Right ventricle myocardium inferior (tissue), 1 donor: ENCODE data around the gene TXNDC9. TPM values are rescaled to one million over a fixed set of nuclear protein-coding genes. Genes with fewer than 3 reads are reported as not detected.

ENCODE experiments used
- total RNA-seq: library from RNA; stranded (reverse); fragmentation: NEBNext Ultra II Directional; extraction: Animal tissue kit (Norgen Biotek cat#: 25700); gene quantifications from one replicate; pipeline ENCODE4 v1.2.1, GENCODE V29; 2021
- donor health status: DM: no; HTN: yes; CAD: no; lungs with severe emphysema.

Gene TXNDC9
- total RNA-seq, 1 donor from 2014 or later, result 19.8 TPM

Other genes starting within 250 kb of the TXNDC9 start
- not detected for gene C2orf15, start 194.6 kb downstream of the TXNDC9 start, total RNA-seq
- 3.3 TPM for gene TSGA10, start 181.4 kb downstream of the TXNDC9 start, total RNA-seq
- 7.4 TPM for gene LIPT1, start 181.4 kb downstream of the TXNDC9 start, total RNA-seq
- 17.3 TPM for gene MITD1, start 155.3 kb downstream of the TXNDC9 start, total RNA-seq
- 39.3 TPM for gene MRPL30, start 155.1 kb downstream of the TXNDC9 start, total RNA-seq
- gene LYG2, start 80.7 kb downstream of the TXNDC9 start, total RNA-seq, result not detected
- gene LYG1, start 35.1 kb downstream of the TXNDC9 start, total RNA-seq, result 0.57 TPM
- gene EIF5B, start 1.1 kb upstream of the TXNDC9 start, total RNA-seq, result 90.8 TPM
- gene REV1, start 153.7 kb upstream of the TXNDC9 start, total RNA-seq, result 49.8 TPM